H1 (cell line): ENCODE results near the gene ARFGEF3. TPM values are rescaled to one million over a fixed set of nuclear protein-coding genes. Genes with fewer than 3 reads are reported as not detected.

Experiments
- ATF3 ChIP-seq: IDR thresholded peaks from 2 replicates; pipeline ENCODE4 v1.6.1; 2011; ENCODE audit warnings: low read depth, mild to moderate bottlenecking, low read length; ENCODE audit not compliant: insufficient read depth
- CEBPB ChIP-seq: IDR thresholded peaks from 2 replicates; pipeline ENCODE4 v1.6.1; 2012; ENCODE audit warnings: low read depth, low read length
- CHD7 ChIP-seq: fragments of 300-600 bp; sonication (generic); IDR thresholded peaks from 2 replicates; pipeline ENCODE4 v1.7.1; 2012; ENCODE audit warnings: low read length, moderate library complexity, mild to moderate bottlenecking, inconsistent platforms; ENCODE audit not compliant: insufficient replicate concordance
- EGR1 ChIP-seq: IDR thresholded peaks from 2 replicates; pipeline ENCODE4 v1.6.1; 2011; ENCODE audit warnings: low read depth, low read length, borderline replicate concordance
- FOSL1 ChIP-seq: IDR thresholded peaks from 2 replicates; pipeline ENCODE4 v1.6.1; 2011; ENCODE audit warnings: mild to moderate bottlenecking, low read depth, low read length, moderate library complexity; ENCODE audit not compliant: insufficient read depth
- JUND ChIP-seq: IDR thresholded peaks from 2 replicates; pipeline ENCODE4 v1.6.1; 2011; ENCODE audit warnings: mild to moderate bottlenecking, improper control_type of control experiment, low read length
- MAFK ChIP-seq: IDR thresholded peaks from 2 replicates; pipeline ENCODE4 v1.6.1; 2012; ENCODE audit warnings: low read depth, mild to moderate bottlenecking, improper control_type of control experiment, low read length
- RNF2 ChIP-seq: fragments of 200-900, 300-1000 bp; sonication (generic); IDR thresholded peaks from 2 replicates; pipeline ENCODE4 v1.7.1; 2016; ENCODE audit warnings: borderline replicate concordance, low read depth, mild to moderate bottlenecking, antibody characterized with exemption, low read length; ENCODE audit not compliant: poor library complexity, severe bottlenecking; ENCODE audit errors: missing control alignments
- TEAD4 ChIP-seq: IDR thresholded peaks from 2 replicates; pipeline ENCODE4 v1.6.1; 2012; ENCODE audit warnings: low read depth, low read length, inconsistent platforms, mixed read lengths
- ZNF274 ChIP-seq: IDR thresholded peaks from 2 replicates; pipeline ENCODE4 v1.7.0; 2012; ENCODE audit warnings: low read length, borderline replicate concordance; ENCODE audit errors: extremely low read depth
- polyA plus RNA-seq, 7 experiments: library from polyadenylated mRNA; depleted of rRNA in 3 of 7; stranded (reverse) in 5 of 7; unstranded in 2 of 7; fragments of >200 nt in 5 of 7; fragments of 200-250 nt in 2 of 7; gene quantifications; 1 replicate in 5 of 7; 2 replicates in 1 of 7; 4 replicates in 1 of 7; pipeline versions ENCODE4 v1.2.1 to v1.2.3, GENCODE V29; 2011 to 2013; ENCODE audit warnings: missing spikeins in 2 of 7, mixed read lengths in 2 of 7
- total RNA-seq: library from RNA; stranded (reverse); fragmentation: NEBNext Ultra II Directional; extraction: Animal tissue kit (Norgen Biotek cat#: 25700); gene quantifications from 2 replicates; pipeline ENCODE4 v1.2.1, GENCODE V29; 2021

ARFGEF3 gene
- total and polyA plus RNA-seq, 2 of the 8 experiments (the other 6 are each of a cell fraction or from before 2014, with no cell fraction given), result 5.8 to 23.2 TPM

DNA sequence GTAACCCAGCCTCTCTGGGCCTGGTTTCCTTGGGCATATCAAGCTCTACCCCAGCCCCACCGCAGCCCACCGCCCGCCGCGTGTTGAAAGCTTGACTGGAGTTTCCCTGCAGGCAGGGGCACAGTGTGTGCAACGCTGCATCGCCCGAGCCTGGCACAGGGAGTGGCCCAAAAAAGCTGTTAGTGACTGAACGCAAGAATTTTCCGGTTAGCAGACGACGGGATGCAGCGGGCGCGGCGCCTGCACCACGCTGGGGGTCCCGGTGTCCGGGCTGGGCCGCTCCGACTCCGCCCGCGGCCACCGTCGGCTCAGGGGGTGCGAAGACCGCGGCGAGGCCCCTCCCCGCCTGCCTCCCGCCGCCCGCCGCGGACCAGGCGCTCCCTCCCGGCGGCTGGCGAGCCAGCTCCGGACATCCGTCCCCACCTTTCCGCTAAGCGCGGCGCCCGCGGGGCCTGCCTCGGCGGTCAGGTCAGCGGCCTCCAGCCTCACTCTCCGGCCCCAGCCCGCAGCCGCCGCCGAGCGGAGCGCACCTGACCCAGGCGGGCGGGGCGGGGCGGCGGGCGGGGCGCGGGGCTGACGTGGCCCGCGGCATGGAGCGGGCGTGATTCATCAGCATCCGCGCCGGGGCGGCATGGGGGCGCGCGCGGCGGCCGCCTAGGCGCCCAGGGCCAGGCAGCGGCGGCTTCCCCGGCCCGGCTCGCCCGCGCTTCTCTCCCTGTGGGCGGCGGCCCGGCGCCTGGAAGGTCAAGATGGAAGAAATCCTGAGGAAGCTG lies at the start of gene ARFGEF3 (continued):
- TF ChIP-seq TEAD4, result no peak
- no peak for TF ChIP-seq RNF2
- no peak for TF ChIP-seq CHD7
- no peak for TF ChIP-seq JUND
- no peak for TF ChIP-seq CEBPB
- no peak for TF ChIP-seq MAFK
- no peak for TF ChIP-seq ATF3
- TF ChIP-seq ZNF274, result no peak
- no peak for TF ChIP-seq FOSL1
- TF ChIP-seq EGR1, result no peak
